PFSK-1 (cell line): ENCODE measurements around the gene CA12.

Source experiments
- FOXP2 ChIP-seq: optimal IDR thresholded peaks from 2 replicates; pipeline ENCODE3; 2011; ENCODE audit warnings: borderline replicate concordance, control low read depth, inconsistent platforms; ENCODE audit not compliant: insufficient read depth; ENCODE audit errors: extremely low read length, extremely low read depth
- POLR2AphosphoS5 ChIP-seq: IDR thresholded peaks from 2 replicates; pipeline ENCODE4 v1.6.1; 2012; ENCODE audit warnings: low read depth, mild to moderate bottlenecking, control low read depth, low read length, moderate library complexity
- REST ChIP-seq, 2 experiments: IDR thresholded peaks; 2 replicates each; pipeline versions ENCODE4 v1.6.1 to v1.8.0; 2011 to 2012; ENCODE audit warnings: low read depth in 2 of 2, low read length in 2 of 2, control low read depth in 1 of 2, inconsistent platforms in 1 of 2, mild to moderate bottlenecking in 1 of 2, moderate library complexity in 1 of 2; ENCODE audit not compliant: insufficient read depth in 1 of 2
- SIN3A ChIP-seq: IDR thresholded peaks from 2 replicates; pipeline ENCODE4 v1.6.1; 2012; ENCODE audit warnings: mild to moderate bottlenecking, low read length, moderate library complexity, borderline replicate concordance; ENCODE audit not compliant: insufficient read depth
- TAF1 ChIP-seq: IDR thresholded peaks from 2 replicates; pipeline ENCODE4 v1.6.1; 2012; ENCODE audit warnings: low read length, control low read depth, borderline replicate concordance; ENCODE audit not compliant: insufficient read depth

CA12 gene

DNA sequence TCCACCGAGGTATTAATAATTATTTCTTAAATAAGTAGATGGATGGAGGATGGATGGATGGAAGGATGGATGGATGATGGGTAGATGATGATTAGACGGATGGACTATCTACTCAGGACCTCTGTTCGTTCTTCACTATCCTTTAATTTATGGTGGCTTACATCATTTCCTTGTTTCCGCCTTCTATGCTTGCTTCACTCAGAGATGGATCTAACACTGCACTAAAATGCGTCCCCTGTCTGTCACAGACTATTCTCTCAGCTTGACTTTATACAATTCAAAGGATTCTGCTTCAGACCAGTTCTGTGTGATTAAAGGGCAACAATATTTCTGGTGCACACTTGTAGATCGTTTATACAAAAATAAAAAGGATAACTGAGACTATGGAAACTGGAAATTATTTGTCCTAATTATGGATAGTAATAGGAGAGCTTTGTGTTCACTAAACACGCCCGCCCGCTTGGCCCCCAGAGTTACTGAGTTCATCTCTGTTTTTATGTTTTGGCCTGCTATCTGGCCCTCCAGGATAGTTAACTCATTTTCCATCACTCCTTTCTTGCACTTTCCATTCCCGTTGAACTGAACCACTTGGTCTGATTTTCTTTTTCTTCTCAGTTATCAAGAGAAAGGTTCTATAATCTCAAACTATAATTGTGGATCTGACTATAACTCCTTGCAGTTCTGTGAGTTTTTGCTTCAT is 41.4 kb upstream of the CA12 start:
- no peak for TF ChIP-seq TAF1
- no peak for TF ChIP-seq POLR2AphosphoS5
- TF ChIP-seq SIN3A: no peak
- TF ChIP-seq REST (IDR thresholded peaks at IDR 0.05; ENCODE audit: insufficient read depth in 1 of 2, low read depth in 2 of 2, low read length in 2 of 2): no peak
- no peak for TF ChIP-seq FOXP2

- TF ChIP-seq POLR2AphosphoS5: no peak
- TF ChIP-seq FOXP2: no peak
- no peak for TF ChIP-seq TAF1
- TF ChIP-seq REST (IDR thresholded peaks at IDR 0.05; ENCODE audit: insufficient read depth in 1 of 2, low read depth in 2 of 2, low read length in 2 of 2): no peak
- no peak for TF ChIP-seq SIN3A
Measured at GRCh38 chr15:63421433-63421832, 39.8 kb upstream of the CA12 start.

- TF ChIP-seq POLR2AphosphoS5 (no peak), SIN3A (no peak), TAF1 (no peak), FOXP2 (no peak), REST (IDR thresholded peaks at IDR 0.05; ENCODE audit: insufficient read depth in 1 of 2, low read depth in 2 of 2, low read length in 2 of 2) (no peak)
Measured at GRCh38 chr15:63420333-63420747, 38.7 kb upstream of the CA12 start.

GRCh38 chr15:63418811-63419210 is 37.2 kb upstream of the CA12 start:
- TF ChIP-seq POLR2AphosphoS5 (no peak), SIN3A (no peak), TAF1 (no peak)

DNA sequence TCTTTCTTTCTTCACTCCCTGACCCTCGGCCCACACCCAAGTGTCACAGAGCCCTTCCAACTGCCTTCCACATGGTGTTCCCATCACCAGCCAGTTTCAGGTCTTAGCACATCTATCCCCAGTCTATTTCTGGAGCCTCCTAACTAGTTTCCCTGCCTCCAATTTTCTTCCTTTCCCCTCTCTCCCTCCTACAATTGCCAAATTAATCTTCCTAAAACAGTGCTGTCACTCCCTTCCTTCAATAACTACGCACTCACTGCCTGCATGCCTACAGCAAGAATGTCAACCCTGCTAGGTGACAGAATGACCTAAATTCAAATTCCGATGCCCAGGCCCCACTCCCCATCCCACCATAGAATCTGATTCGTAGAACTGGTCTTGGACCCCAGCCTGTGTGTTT is 36.1 kb upstream of the CA12 start:
- TF ChIP-seq POLR2AphosphoS5 (no peak), REST (IDR thresholded peaks at IDR 0.05; ENCODE audit: insufficient read depth in 1 of 2, low read depth in 2 of 2, low read length in 2 of 2) (no peak), SIN3A (no peak), TAF1 (no peak), FOXP2 (no peak)
